Activated naive CD8-positive, alpha-beta T cell treated with anti-CD3 and anti-CD28 coated beads, Interleukin-2, amount 50 U/mL, for 16 hours (primary cell): ENCODE measurements around the gene ZNF827.

Experiments
- DNase-seq: peaks from one replicate; pipeline ENCODE4 v3.0.0-alpha.2; 2020; ENCODE audit warnings: low read depth, low spot score

Gene ZNF827

GRCh38 chr4:145887241-145887991, 51.2 kb downstream of the ZNF827 start:
- no peak for DNase-seq

GRCh38 chr4:145886871-145887240, 51.8 kb downstream of the ZNF827 start:
- no peak for DNase-seq

- no peak for DNase-seq
Measured at GRCh38 chr4:145885666-145886065, 53.0 kb downstream of the ZNF827 start.

GRCh38 chr4:145884775-145885174, 53.8 kb downstream of the ZNF827 start:
- DNase-seq = no peak

- DNase-seq = no peak
Measured at GRCh38 chr4:145883101-145883694, 55.4 kb downstream of the ZNF827 start.

DNA sequence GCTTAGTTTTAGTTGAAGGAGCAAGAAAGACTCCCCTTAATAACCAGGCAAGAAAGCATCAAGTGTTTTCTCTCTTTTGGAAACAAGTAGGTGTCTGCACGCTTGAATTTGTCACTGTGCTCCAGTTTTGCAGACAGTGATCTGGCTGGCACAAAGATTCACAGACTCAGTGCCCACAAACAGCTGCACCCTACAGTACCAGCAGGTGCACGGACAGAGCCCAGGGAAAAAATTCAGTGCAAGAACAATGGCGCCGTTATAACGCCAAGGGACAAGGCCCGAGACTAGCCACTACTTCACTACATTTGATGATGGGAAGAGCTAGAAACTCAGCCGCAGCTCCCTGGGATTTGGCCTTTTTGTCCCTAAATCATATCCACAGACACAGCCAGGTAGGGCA, 56.0 kb downstream of the ZNF827 start:
- DNase-seq = no peak

DNA sequence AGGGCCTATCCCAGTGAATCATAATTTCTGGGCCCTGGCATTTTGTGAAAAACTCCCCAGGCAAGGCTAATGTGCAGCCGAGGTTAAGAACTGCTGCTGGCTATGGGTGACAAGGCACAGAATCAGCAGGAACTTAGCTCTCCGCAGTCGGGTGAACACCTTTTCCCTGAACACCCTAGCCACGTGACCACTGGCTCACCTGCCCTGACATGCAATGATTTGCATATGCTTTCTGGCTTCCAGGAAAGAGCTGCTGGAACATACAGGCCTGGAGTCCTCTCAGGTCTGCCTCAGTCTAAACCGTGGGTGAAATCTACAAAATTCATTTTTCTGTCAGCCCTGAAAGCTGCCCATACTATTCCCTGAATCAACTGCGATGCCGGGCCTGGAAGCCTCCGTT, 56.6 kb downstream of the ZNF827 start:
- DNase-seq = no peak

DNA sequence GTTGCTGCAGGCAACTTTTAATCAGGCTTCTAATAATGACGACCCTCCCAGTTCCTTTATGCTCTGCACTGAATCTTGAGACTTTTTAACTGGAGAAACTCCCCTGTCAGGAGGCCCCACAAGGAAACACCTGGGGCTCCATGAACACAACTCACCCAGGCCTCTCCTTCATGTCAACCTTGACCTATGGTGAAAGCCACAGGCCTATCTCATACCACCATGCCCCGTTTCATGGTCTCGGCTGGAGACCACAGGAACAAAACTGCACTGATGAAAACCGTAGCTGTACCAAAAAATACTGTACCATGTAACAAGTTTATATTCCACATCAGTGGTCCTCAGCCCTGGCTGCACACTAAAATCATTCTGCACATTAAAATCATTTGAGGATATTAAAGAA, 57.0 kb downstream of the ZNF827 start:
- DNase-seq = no peak

GRCh38 chr4:145880355-145880960, 58.2 kb downstream of the ZNF827 start:
- no peak for DNase-seq

DNA sequence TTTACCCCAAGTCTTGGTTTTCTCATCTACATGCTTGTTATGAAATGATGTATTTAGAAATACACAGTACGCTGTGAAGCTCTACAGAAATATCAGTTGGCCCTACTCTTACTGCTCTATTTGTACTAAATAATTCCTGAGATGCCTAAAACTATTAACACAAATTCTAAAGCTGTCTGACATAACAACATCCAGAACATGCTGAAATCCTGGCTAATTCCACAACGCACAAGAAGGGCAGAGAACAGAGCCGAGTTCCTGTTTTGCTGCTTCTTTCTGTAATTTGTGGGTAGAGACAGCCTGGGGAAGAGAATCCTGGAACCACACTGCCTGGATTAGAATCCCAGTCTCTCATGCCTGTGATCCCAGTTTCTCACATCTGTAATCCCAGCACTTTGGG, 59.0 kb downstream of the ZNF827 start:
- DNase-seq = no peak

DNA sequence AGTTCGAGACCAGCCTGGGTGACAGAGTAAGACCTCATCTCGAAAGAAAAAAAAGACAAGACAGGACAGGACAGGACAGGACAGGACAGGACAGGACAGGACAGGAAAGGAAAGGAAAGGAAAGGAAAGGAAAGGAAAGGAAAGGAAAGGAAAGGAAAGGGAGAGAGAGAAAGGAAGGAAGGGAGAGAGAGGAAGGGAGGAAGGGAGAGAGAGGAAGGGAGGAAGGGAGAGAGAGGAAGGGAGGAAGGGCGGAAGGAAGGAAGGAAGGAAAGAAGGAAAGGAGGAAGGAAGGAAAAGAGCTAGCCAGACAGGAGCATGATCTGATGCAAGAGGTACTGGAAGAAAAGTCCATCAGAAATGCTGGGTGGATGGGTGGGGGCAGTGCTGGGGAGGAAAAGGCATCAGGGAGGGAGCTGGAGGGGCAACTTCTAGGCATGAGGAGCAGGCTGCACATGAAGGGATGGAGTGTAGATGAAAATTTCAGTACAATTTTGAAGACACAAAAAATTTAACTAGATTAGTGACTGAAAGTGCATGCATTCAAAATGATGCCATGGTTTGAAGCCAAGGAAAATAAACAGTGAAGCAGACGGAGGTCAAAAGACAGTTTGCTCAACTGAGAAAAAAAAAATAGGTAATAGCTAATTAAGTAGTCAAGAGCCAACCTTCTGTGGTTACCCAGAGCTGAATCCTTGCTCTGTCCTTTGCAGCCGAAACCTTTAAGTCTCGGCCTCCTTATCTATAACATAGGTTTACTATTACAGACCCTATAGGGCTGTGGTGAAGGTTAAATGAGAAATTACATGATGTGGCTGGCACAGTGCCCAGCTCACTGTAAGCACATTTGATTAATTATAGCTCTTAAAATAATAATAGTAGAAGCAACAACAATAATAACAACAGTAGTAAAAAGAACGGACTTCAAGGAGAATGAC, 59.9 kb downstream of the ZNF827 start:
- no peak for DNase-seq

DNA sequence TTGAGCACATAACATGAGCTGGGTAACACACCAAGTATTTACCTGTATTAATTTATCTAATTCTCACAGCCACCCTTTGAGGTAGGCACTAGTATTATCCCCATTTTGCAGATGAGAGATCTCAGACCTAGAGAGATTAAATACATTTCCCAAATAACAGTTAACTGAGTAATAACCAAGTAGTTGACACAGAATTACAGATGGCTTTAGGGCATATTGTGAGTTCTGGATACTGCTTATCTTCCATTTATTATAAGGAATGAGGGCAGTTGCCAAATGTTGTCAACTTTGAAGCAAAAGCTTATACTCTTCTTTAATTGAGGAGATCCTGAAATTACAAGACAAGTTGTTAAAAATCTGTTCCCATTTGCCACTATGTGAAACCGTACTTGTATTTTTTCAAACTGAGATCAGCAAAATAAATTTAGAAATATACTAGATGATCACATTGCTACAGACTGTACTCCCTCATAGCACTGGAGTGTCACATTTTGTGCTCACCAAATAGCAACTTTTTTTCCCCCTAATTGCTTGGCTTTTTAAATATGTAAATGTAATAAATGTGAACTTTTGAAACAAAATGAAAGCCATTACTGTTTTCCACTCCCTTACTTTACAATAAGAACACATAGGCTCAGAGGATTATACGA, 62.0 kb downstream of the ZNF827 start:
- no peak for DNase-seq

- no peak for DNase-seq
Measured at GRCh38 chr4:145873901-145874300, 64.7 kb downstream of the ZNF827 start.

DNA sequence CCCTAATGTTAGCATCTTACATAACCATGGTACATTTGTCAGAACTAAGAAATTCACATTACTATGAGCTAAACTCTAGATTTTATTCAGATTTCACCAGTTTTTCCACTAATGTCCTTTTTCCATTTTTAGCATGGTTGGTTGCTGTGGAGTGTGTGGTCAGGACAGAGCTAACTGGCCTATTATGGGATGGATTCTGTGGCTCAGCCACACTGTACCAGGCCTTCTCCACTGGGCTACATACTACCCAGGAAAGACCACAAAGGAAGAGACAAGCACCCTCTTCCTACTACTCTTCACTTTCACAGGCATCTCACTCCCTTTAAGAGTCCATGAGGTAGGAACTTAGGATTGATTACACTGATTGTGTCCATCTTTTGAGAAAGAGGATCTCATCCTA, 67.4 kb downstream of the ZNF827 start:
- no peak for DNase-seq

GRCh38 chr4:145870155-145871020, 68.2 kb downstream of the ZNF827 start:
- no peak for DNase-seq

GRCh38 chr4:145868637-145869409, 69.8 kb downstream of the ZNF827 start:
- no peak for DNase-seq

- DNase-seq = no peak
Measured at GRCh38 chr4:145867406-145867805, 71.2 kb downstream of the ZNF827 start.

DNA sequence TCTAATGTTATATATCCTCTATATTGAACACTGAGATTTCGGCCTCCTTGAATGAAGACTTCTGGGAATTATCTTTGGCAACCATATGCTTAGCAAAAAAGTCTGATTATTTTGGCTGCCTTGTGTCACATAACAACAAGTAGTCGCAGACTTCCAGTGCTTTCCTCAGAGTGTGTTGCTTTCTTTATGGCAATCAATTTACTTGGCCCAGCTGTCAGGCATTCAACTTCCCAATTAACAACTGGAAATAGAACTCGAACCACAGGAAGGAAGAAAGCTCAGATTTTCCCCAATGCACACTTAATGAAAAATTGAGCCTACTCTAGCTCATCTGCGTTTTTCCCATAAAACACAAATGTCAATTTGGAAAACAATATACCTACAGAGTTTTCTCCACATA, 71.6 kb downstream of the ZNF827 start:
- DNase-seq = no peak

GRCh38 chr4:145865274-145865941, 73.2 kb downstream of the ZNF827 start:
- DNase-seq = no peak
